Caco-2 (cell line): ENCODE results near the gene TRABD2A. TPM values are rescaled to one million over a fixed set of nuclear protein-coding genes. Genes with fewer than 3 reads are reported as not detected.

Source experiments
- BruUV-seq: library from RNA; stranded (reverse); fragments of 400-500 nt; replicated peaks from 2 replicates; lab custom pipeline; 2021; lab: Mats Ljungman, UMichigan
- CTCF ChIA-PET: fragments of 300-600 bp; sonication (Branson Sonifier 250); formaldehyde crosslinking; loops from one replicate; lab custom pipeline; 2022; ENCODE audit warnings: antibody characterized with exemption; lab: Charles Lee
- POLR2A ChIA-PET: fragments of 300-600 bp; sonication (Branson Sonifier 250); formaldehyde crosslinking; loops from one replicate; lab custom pipeline; 2022; ENCODE audit warnings: antibody characterized with exemption; lab: Charles Lee
- DNase-seq, 2 experiments: peaks; one replicate each; pipeline versions ENCODE4 v3.0.0 to v3.0.0-alpha.2; 2020 to 2022
- H3K27me3 ChIP-seq: replicated peaks from 2 replicates; pipeline ENCODE4 v1.6.0; 2011; ENCODE audit warnings: low read length; ENCODE audit not compliant: control insufficient read depth, insufficient read depth
- H3K36me3 ChIP-seq: 2 replicates; pipeline ENCODE4 v1.5.1; 2011; ENCODE audit warnings: low read length; ENCODE audit not compliant: control insufficient read depth, insufficient read depth
- H3K4me1 ChIP-seq: fragments of 250-450 bp; sonication (Bioruptor Pico); 2 replicates; pipeline ENCODE4 v1.5.1; 2020; ENCODE audit warnings: mild to moderate bottlenecking
- H3K4me3 ChIP-seq: 2 replicates; pipeline ENCODE4 v1.5.1; 2011; ENCODE audit warnings: low read depth, mild to moderate bottlenecking, control low read depth, low read length
- H3K9me3 ChIP-seq: fragments of 250-450 bp; sonication (Bioruptor Pico); 2 replicates; pipeline ENCODE4 v1.5.1; 2020; ENCODE audit warnings: mild to moderate bottlenecking, moderate library complexity
- H3K27ac Mint-ChIP-seq: one replicate; pipeline ENCODE4 v1.8.0; 2022; ENCODE audit warnings: mixed read lengths; ENCODE audit not compliant: unreplicated experiment
- H3K27me3 Mint-ChIP-seq: one replicate; pipeline ENCODE4 v1.8.0; 2022; ENCODE audit warnings: mixed read lengths; ENCODE audit not compliant: insufficient read depth, unreplicated experiment
- H3K36me3 Mint-ChIP-seq: one replicate; pipeline ENCODE4 v1.8.0; 2022; ENCODE audit warnings: mild to moderate bottlenecking, mixed read lengths; ENCODE audit not compliant: insufficient read depth, unreplicated experiment
- H3K4me1 Mint-ChIP-seq: one replicate; pipeline ENCODE4 v1.8.0; 2022; ENCODE audit warnings: low read depth, mixed read lengths; ENCODE audit not compliant: unreplicated experiment
- H3K4me3 Mint-ChIP-seq: one replicate; pipeline ENCODE4 v1.8.0; 2022; ENCODE audit warnings: mild to moderate bottlenecking, moderate library complexity, mixed read lengths; ENCODE audit not compliant: unreplicated experiment
- H3K9me3 Mint-ChIP-seq: one replicate; pipeline ENCODE4 v1.8.0; 2022; ENCODE audit warnings: mixed read lengths; ENCODE audit not compliant: unreplicated experiment
- CTCF ChIP-seq, 2 experiments: fragments of 200-600 bp in 1 of 2; IDR thresholded peaks; 1 replicate in 1 of 2; 2 replicates in 1 of 2; pipeline versions ENCODE4 v1.5.1 to v1.8.0; 2011 to 2022; ENCODE audit warnings: antibody characterized with exemption in 1 of 2, control low read depth in 1 of 2, inconsistent platforms in 1 of 2, low read depth in 1 of 2, low read length in 1 of 2, mild to moderate bottlenecking in 1 of 2, moderate library complexity in 1 of 2; ENCODE audit not compliant: insufficient read depth in 1 of 2, severe bottlenecking in 1 of 2, unreplicated experiment in 1 of 2
- intact Hi-C: fragments of 100-400 bp; cut with micrococcal nuclease; formaldehyde crosslinking; loops from one replicate; pipeline ENCODE4 v1.10.0; 2022; ENCODE audit not compliant: unreplicated experiment
- total RNA-seq: library from RNA; stranded (reverse); gene quantifications from 2 replicates; pipeline ENCODE4 v1.2.3, GENCODE V29; 2022

Gene TRABD2A
- total RNA-seq, 1 experiment from 2014 or later: 1.4 TPM

- Histone ChIP-seq H3K9me3 (no peaks in the 10 kb centered on the region), H3K4me1 (no peaks in the 10 kb centered on the region), H3K27me3 (no peaks in the 10 kb centered on the region), H3K4me3 (no peak overlapping the region), H3K36me3 (no peaks in the 10 kb centered on the region)
- Mint-ChIP-seq H3K9me3 (no peaks in the 10 kb centered on the region), H3K4me1 (no peaks in the 10 kb centered on the region), H3K27ac (no peak overlapping the region), H3K4me3 (no peak overlapping the region), H3K27me3 (no peaks in the 10 kb centered on the region), H3K36me3 (no peaks in the 10 kb centered on the region)
- CTCF ChIA-PET: no interaction called here
- POLR2A ChIA-PET: no interaction called here
- no peak for DNase-seq
- BruUV-seq: no TSS peak
- intact Hi-C loops: no loop called here
- TF ChIP-seq CTCF (IDR thresholded peaks at IDR 0.05; ENCODE audit: insufficient read depth in 1 of 2, low read depth in 1 of 2, low read length in 1 of 2, severe bottlenecking in 1 of 2, unreplicated experiment in 1 of 2): no peak
Measured at GRCh38 chr2:84799772-84800171, 81.1 kb downstream of the TRABD2A start.

GRCh38 chr2:84797271-84797670, 83.6 kb downstream of the TRABD2A start:
- ChIA-PET POLR2A (no interaction called here), CTCF (no interaction called here)
- no peak overlapping the region for H3K4me3 Mint-ChIP-seq
- Histone ChIP-seq H3K4me3 (no peak overlapping the region), H3K4me1 (no peaks in the 10 kb centered on the region), H3K27me3 (no peaks in the 10 kb centered on the region), H3K36me3 (no peaks in the 10 kb centered on the region), H3K9me3 (no peaks in the 10 kb centered on the region)
- TF ChIP-seq CTCF (IDR thresholded peaks at IDR 0.05; ENCODE audit: insufficient read depth in 1 of 2, low read depth in 1 of 2, low read length in 1 of 2, severe bottlenecking in 1 of 2, unreplicated experiment in 1 of 2): no peak
- H3K9me3 Mint-ChIP-seq: peaks cover 8% of the 10 kb centered on the region
- H3K4me1 Mint-ChIP-seq: no peaks in the 10 kb centered on the region
- no peak for DNase-seq
- H3K27ac Mint-ChIP-seq: no peak overlapping the region
- intact Hi-C loops: no loop called here
- no peaks in the 10 kb centered on the region for H3K36me3 Mint-ChIP-seq
- H3K27me3 Mint-ChIP-seq: peaks cover 3% of the 10 kb centered on the region
- BruUV-seq: no TSS peak

- no peaks in the 10 kb centered on the region for H3K4me1 Mint-ChIP-seq
- Histone ChIP-seq H3K27me3 (no peaks in the 10 kb centered on the region), H3K36me3 (no peaks in the 10 kb centered on the region), H3K9me3 (no peaks in the 10 kb centered on the region), H3K4me3 (no peak overlapping the region), H3K4me1 (no peaks in the 10 kb centered on the region)
- no TSS peak for BruUV-seq
- H3K27me3 Mint-ChIP-seq: peaks cover 3% of the 10 kb centered on the region
- H3K36me3 Mint-ChIP-seq: no peaks in the 10 kb centered on the region
- CTCF ChIA-PET: no interaction called here
- no peak overlapping the region for H3K27ac Mint-ChIP-seq
- POLR2A ChIA-PET: no interaction called here
- no peak for TF ChIP-seq CTCF (IDR thresholded peaks at IDR 0.05; ENCODE audit: insufficient read depth in 1 of 2, low read depth in 1 of 2, low read length in 1 of 2, severe bottlenecking in 1 of 2, unreplicated experiment in 1 of 2)
- intact Hi-C loops: no loop called here
- no peak for DNase-seq
- peaks cover 9% of the 10 kb centered on the region for H3K9me3 Mint-ChIP-seq
- no peak overlapping the region for H3K4me3 Mint-ChIP-seq
Measured at GRCh38 chr2:84796798-84797197, 84.1 kb downstream of the TRABD2A start.
